Measurements from ENCODE around the gene DLG3. TPM values are rescaled to one million over a fixed set of nuclear protein-coding genes. Genes with fewer than 3 reads are reported as not detected.
A peak's percentile ranks its signal among the peaks of the same experiment; 100 is the strongest.

DLG3 gene
- total RNA-seq, 1 donor from 2014 or later: 107 TPM

DNA sequence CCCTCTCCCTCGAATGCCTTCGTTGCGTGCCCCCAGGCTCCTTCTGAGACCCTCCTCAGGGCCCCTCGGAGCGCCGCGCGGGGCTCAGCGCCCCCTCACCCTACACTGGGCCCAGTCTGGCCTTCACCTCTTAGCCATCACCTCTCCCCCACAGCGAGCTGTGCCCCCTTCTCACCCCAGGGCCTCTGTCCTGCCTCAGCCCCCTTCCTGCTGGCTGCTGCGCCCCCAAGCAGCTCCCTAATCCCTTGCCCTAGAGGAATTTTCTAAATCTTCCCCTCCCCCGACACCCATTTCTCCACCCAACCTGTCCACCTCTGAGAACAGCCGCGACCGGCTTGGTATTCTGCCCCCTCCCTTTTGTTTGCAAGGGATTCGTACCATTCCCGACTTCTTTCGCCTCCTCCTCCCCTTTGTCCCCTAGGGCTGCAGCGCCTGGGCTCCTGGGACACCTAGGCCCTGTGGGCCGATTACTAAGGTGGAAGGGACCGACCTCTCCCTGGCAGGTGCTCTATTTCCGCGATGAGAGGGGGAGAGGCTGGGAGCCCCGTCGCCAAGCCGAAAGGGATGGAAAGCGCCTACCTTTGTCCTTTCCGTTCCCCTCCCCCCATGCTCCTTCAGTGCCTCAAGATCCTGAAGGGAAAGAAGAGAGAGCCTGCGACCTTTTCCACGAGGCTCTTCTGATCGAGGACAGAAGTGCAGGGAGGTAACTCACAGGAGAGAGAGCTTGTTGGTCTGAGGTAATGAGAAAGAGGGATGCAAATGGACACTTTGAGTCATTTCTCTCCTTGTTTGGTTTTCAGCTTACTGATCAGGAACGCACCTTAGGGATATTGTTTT, 10.9 kb downstream of the DLG3 start:
- Mint-ChIP-seq H3K27ac (peak overlapping the region; percentile 97), H3K27me3 (no peaks in the 10 kb centered on the region), H3K4me3 (ENCODE audit: low read depth) (peak overlapping the region; percentile 90), H3K36me3 (ENCODE audit: insufficient read depth) (peaks cover 11% of the 10 kb centered on the region), H3K4me1 (ENCODE audit: low read depth) (peaks cover 26% of the 10 kb centered on the region), H3K9me3 (ENCODE audit: low read depth) (peaks cover 8% of the 10 kb centered on the region)
- no peak for DNase-seq (ENCODE audit: low spot score, unreplicated experiment)
- TF ChIP-seq, protein P1, sequence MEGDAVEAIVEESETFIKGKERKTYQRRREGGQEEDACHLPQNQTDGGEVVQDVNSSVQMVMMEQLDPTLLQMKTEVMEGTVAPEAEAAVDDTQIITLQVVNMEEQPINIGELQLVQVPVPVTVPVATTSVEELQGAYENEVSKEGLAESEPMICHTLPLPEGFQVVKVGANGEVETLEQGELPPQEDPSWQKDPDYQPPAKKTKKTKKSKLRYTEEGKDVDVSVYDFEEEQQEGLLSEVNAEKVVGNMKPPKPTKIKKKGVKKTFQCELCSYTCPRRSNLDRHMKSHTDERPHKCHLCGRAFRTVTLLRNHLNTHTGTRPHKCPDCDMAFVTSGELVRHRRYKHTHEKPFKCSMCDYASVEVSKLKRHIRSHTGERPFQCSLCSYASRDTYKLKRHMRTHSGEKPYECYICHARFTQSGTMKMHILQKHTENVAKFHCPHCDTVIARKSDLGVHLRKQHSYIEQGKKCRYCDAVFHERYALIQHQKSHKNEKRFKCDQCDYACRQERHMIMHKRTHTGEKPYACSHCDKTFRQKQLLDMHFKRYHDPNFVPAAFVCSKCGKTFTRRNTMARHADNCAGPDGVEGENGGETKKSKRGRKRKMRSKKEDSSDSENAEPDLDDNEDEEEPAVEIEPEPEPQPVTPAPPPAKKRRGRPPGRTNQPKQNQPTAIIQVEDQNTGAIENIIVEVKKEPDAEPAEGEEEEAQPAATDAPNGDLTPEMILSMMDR (IDR thresholded peaks at IDR 0.05; ENCODE audit: unreplicated experiment): no peak

DNA sequence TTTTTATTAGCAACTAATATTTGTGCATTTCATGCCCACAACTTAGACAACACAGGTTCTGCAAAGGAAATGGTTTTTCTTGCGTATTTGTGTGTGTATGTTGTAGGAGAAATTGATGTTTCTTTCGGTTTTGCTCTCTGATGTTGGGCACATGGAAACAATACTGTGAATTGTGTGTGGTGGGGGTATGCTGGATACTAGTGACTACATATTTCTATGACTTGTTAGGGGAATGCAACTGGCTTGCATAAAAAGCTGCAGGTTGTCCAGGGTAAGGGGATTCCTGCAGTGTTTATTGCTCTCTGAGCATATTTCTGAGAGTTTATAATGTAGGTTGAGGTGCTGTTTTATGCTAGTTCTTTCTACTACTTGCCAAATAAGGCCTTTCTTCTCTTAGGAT, 11.6 kb downstream of the DLG3 start:
- peak overlapping the region; percentile 97 for H3K27ac Mint-ChIP-seq
- H3K4me3 Mint-ChIP-seq (ENCODE audit: low read depth): peak overlapping the region; percentile 90
- H3K4me1 Mint-ChIP-seq (ENCODE audit: low read depth): peaks cover 26% of the 10 kb centered on the region
- peaks cover 8% of the 10 kb centered on the region for H3K9me3 Mint-ChIP-seq (ENCODE audit: low read depth)
- H3K36me3 Mint-ChIP-seq (ENCODE audit: insufficient read depth): peaks cover 18% of the 10 kb centered on the region
- TF ChIP-seq, protein P1 (IDR thresholded peaks at IDR 0.05; ENCODE audit: unreplicated experiment): no peak
- H3K27me3 Mint-ChIP-seq: no peaks in the 10 kb centered on the region
- no peak for DNase-seq (ENCODE audit: low spot score, unreplicated experiment)

DNA sequence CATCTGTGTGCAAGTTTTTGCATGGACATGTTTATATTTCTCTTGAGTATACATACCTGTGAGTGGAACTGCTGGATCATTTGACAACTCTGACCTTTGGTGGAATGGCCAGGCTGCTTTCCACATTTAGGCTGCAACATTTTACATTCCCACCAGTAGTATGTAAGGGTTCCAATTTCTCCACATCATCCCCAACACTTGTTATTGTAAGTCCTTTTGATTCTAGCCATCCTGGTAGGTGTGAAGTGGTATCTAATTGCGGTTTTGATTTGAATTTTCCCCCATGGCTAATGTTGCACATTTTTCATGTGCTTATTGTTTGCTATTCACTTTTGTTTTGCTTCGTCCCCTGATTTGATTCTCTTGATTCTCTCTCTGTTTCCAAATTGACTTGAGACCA, 16.4 kb downstream of the DLG3 start:
- Mint-ChIP-seq H3K36me3 (ENCODE audit: insufficient read depth) (peaks cover 23% of the 10 kb centered on the region), H3K27ac (no peak overlapping the region), H3K4me3 (ENCODE audit: low read depth) (no peak overlapping the region), H3K4me1 (ENCODE audit: low read depth) (peaks cover 15% of the 10 kb centered on the region), H3K27me3 (no peaks in the 10 kb centered on the region), H3K9me3 (ENCODE audit: low read depth) (peaks cover 14% of the 10 kb centered on the region)
- DNase-seq (ENCODE audit: low spot score, unreplicated experiment): no peak
- TF ChIP-seq, protein P1 (IDR thresholded peaks at IDR 0.05; ENCODE audit: unreplicated experiment): no peak

DNA sequence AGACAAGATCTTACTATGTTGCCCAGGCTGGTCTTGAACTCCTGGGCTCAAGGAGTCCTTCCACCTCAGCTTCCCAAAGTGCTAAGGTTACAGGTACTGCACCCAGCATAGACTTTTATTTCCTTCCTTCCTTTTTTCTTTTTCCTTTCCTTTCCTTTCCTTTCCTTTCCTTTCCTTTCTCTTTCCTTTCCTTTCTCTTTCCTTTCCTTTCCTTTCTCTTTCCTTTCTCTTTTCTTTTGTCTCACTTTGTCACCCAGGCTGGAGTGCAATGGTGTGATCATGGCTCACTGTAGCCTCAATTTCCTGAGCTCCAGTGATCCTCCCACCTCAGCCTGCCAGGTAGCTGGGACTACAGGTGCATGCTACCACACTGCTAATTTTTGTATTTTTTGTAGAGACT, 19.4 kb downstream of the DLG3 start:
- Mint-ChIP-seq H3K27me3 (no peaks in the 10 kb centered on the region), H3K4me1 (ENCODE audit: low read depth) (peaks cover 7% of the 10 kb centered on the region), H3K9me3 (ENCODE audit: low read depth) (peaks cover 17% of the 10 kb centered on the region), H3K36me3 (ENCODE audit: insufficient read depth) (peaks cover 23% of the 10 kb centered on the region), H3K27ac (peak overlapping the region; percentile 86), H3K4me3 (ENCODE audit: low read depth) (no peak overlapping the region)
- TF ChIP-seq, protein P1 (IDR thresholded peaks at IDR 0.05; ENCODE audit: unreplicated experiment): no peak
- DNase-seq (ENCODE audit: low spot score, unreplicated experiment): no peak

DNA sequence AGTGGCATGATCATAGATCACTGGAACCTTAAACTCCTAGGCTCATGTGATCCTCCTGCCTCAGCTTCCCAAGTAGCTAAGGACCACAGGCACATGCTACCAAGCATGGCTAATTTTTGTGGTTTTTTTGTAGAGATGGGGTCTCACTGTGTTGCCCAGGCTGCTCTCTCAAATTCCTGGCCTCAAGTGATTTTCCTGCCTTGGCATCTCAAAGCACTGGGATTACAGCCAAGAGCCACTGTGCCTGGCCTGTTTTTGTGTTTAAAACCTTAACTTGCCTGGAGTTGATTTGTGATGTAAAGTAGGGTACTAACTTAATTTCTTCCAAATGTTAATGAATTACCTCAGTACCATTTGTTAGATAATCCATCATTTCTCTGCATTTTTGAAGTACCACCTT, 22.3 kb downstream of the DLG3 start:
- H3K27ac Mint-ChIP-seq: no peak overlapping the region
- H3K9me3 Mint-ChIP-seq (ENCODE audit: low read depth): peaks cover 18% of the 10 kb centered on the region
- H3K4me3 Mint-ChIP-seq (ENCODE audit: low read depth): no peak overlapping the region
- DNase-seq (ENCODE audit: low spot score, unreplicated experiment): no peak
- H3K36me3 Mint-ChIP-seq (ENCODE audit: insufficient read depth): peaks cover 20% of the 10 kb centered on the region
- peaks cover 11% of the 10 kb centered on the region for H3K4me1 Mint-ChIP-seq (ENCODE audit: low read depth)
- TF ChIP-seq, protein P1 (IDR thresholded peaks at IDR 0.05; ENCODE audit: unreplicated experiment): no peak
- no peaks in the 10 kb centered on the region for H3K27me3 Mint-ChIP-seq

Data from progenitor cell of endocrine pancreas (in vitro differentiated cells).